AG10803 (cell line): ENCODE measurements around the gene CSTB.

ENCODE experiments used
- DNase-seq: peaks from one replicate; pipeline ENCODE4 v3.0.0; 2010; ENCODE audit warnings: low read depth
- H3K4me3 ChIP-seq: 2 replicates; pipeline ENCODE4 v1.5.1; 2011; ENCODE audit warnings: mild to moderate bottlenecking, low read length, control low read depth
- TF ChIP-seq, protein P1 (sequence below): conservative IDR thresholded peaks from 2 replicates; pipeline ENCODE4 v1.5.1; 2011; ENCODE audit warnings: mild to moderate bottlenecking, low read length, control low read depth, inconsistent platforms

The CSTB gene

DNA sequence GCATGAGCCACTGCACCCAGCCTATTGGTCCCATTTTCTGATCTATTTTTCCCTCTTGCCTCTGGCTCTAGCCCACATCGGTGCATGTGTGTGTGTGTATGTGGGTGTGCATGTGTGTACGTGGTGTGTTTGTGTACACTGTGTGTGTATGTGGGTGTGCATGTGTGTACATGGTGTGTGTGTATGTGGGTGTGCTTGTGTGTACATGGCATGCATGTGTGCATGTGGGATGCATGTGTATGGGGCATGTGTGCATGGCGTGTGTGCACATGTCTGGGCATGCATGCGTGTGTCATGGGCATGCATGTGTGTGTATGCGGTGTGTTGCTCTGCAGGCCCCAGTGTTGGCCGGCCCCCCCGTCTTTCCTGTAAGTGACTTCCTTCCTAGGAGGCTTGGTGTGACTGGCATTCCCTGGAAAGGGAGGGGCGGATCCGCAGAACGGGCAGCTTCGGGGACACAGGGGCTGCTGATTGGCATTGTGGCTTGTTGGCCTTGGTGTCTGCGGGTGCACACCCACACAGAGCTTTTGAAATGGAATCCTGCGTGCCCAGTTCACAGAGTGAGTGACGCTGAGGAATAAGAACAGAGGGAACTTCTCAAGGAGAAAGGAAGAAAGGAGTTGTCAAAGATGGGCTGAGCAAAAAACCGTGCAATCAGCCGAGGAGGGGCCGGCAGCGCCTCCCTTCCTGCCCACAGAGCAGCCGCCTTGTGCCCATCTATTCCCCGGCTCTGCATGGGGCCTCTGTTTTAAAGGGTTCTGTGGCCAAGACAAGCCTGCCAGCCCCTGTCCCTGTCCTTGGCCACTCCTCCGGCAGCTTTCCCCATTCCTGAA lies 49.2 kb downstream of the CSTB start:
- TF ChIP-seq, protein P1, sequence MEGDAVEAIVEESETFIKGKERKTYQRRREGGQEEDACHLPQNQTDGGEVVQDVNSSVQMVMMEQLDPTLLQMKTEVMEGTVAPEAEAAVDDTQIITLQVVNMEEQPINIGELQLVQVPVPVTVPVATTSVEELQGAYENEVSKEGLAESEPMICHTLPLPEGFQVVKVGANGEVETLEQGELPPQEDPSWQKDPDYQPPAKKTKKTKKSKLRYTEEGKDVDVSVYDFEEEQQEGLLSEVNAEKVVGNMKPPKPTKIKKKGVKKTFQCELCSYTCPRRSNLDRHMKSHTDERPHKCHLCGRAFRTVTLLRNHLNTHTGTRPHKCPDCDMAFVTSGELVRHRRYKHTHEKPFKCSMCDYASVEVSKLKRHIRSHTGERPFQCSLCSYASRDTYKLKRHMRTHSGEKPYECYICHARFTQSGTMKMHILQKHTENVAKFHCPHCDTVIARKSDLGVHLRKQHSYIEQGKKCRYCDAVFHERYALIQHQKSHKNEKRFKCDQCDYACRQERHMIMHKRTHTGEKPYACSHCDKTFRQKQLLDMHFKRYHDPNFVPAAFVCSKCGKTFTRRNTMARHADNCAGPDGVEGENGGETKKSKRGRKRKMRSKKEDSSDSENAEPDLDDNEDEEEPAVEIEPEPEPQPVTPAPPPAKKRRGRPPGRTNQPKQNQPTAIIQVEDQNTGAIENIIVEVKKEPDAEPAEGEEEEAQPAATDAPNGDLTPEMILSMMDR: no peak
- no peak overlapping the region for H3K4me3 ChIP-seq
- DNase-seq: no peak
